H1 (cell line): ENCODE results near the gene LMNB1. TPM values are rescaled to one million over a fixed set of nuclear protein-coding genes. Genes with fewer than 3 reads are reported as not detected.
A peak's percentile ranks its signal among the peaks of the same experiment; 100 is the strongest.

ENCODE experiments used
- CTCF ChIA-PET: fragments of 300-600 bp; sonication (Branson Sonifier 250); formaldehyde crosslinking; loops from one replicate; lab custom pipeline; 2021; ENCODE audit not compliant: partially characterized antibody; lab: Charles Lee
- POLR2A ChIA-PET: fragments of 300-600 bp; sonication (Branson Sonifier 250); formaldehyde crosslinking; loops from one replicate; lab custom pipeline; 2021; ENCODE audit warnings: inconsistent platforms; ENCODE audit not compliant: partially characterized antibody; lab: Charles Lee
- DNase-seq, 2 experiments: peaks; one replicate each; pipeline versions ENCODE4 v3.0.0 to v3.0.0-alpha.2; 2010 to 2022; ENCODE audit warnings: low spot score in 2 of 2, low read depth in 1 of 2, mixed read lengths in 1 of 2
- FAIRE-seq: peaks from 2 replicates; lab custom pipeline; 2011; peaks lifted over from hg19 to GRCh38; lab: Jason Lieb, UNC
- H2AFZ ChIP-seq: 2 replicates; pipeline ENCODE4 v1.8.1; 2012; ENCODE audit warnings: low read length, inconsistent platforms
- H2AK5ac ChIP-seq: 2 replicates; pipeline ENCODE4 v1.6.1; 2013; ENCODE audit warnings: low read depth, low read length
- H2BK120ac ChIP-seq: replicated peaks from 2 replicates; pipeline ENCODE3; 2013; ENCODE audit warnings: low read depth, low read length, inconsistent platforms
- H2BK12ac ChIP-seq: 2 replicates; pipeline ENCODE4 v1.6.1; 2013; ENCODE audit warnings: low read depth, low read length
- H2BK15ac ChIP-seq: 2 replicates; pipeline ENCODE4 v1.6.1; 2013; ENCODE audit warnings: low read length
- H2BK20ac ChIP-seq: 2 replicates; pipeline ENCODE4 v1.6.1; 2013; ENCODE audit warnings: low read length
- H2BK5ac ChIP-seq: 2 replicates; pipeline ENCODE4 v1.6.1; 2013; ENCODE audit warnings: low read depth, low read length
- H3K14ac ChIP-seq: 2 replicates; pipeline ENCODE4 v1.6.1; 2013; ENCODE audit warnings: inconsistent platforms; ENCODE audit not compliant: insufficient read length
- H3K18ac ChIP-seq: 2 replicates; pipeline ENCODE4 v1.6.1; 2013; ENCODE audit warnings: low read length; ENCODE audit errors: extremely low read depth
- H3K23ac ChIP-seq: 2 replicates; pipeline ENCODE4 v1.6.1; 2013; ENCODE audit warnings: inconsistent platforms; ENCODE audit not compliant: insufficient read length
- H3K23me2 ChIP-seq: 2 replicates; pipeline ENCODE4 v1.6.1; 2013; ENCODE audit warnings: low read depth, low read length
- H3K27ac ChIP-seq: 2 replicates; pipeline ENCODE4 v1.6.1; 2011; ENCODE audit warnings: low read depth, low read length, inconsistent platforms
- H3K27me3 ChIP-seq, 4 experiments: replicated peaks in 1 of 4; 1 replicate in 1 of 4; 2 replicates in 3 of 4; pipeline versions ENCODE4 v1.6.1 to v1.8.1; 2011 to 2013; ENCODE audit warnings: low read length in 3 of 4, mild to moderate bottlenecking in 3 of 4, inconsistent platforms in 2 of 4, mixed read lengths in 2 of 4, moderate library complexity in 1 of 4; ENCODE audit not compliant: control insufficient read depth in 3 of 4, insufficient read depth in 3 of 4; ENCODE audit errors: extremely low read depth in 1 of 4
- H3K36me3 ChIP-seq, 4 experiments: 2 replicates each; pipeline versions ENCODE4 v1.6.1 to v1.8.1; 2011 to 2013; ENCODE audit warnings: mild to moderate bottlenecking in 4 of 4, low read length in 3 of 4, moderate library complexity in 2 of 4, control low read depth in 1 of 4, inconsistent platforms in 1 of 4; ENCODE audit not compliant: insufficient read depth in 4 of 4, control insufficient read depth in 2 of 4
- H3K4ac ChIP-seq: replicated peaks from 2 replicates; pipeline ENCODE3; 2013; ENCODE audit warnings: low read length, low read depth, mixed read lengths, inconsistent platforms; ENCODE audit not compliant: insufficient read length
- H3K4me1 ChIP-seq, 4 experiments: replicated peaks in 1 of 4; 1 replicate in 1 of 4; 2 replicates in 3 of 4; pipeline versions ENCODE4 v1.6.1 to v1.8.1; 2011 to 2013; ENCODE audit warnings: low read length in 3 of 4, inconsistent platforms in 2 of 4, mixed read lengths in 1 of 4; ENCODE audit not compliant: insufficient read depth in 4 of 4, control insufficient read depth in 3 of 4
- H3K4me2 ChIP-seq, 2 experiments: 2 replicates each; pipeline versions ENCODE4 v1.6.1 to v1.8.1; 2011 to 2013; ENCODE audit warnings: low read depth in 2 of 2, low read length in 2 of 2, control low read depth in 1 of 2, inconsistent platforms in 1 of 2, mild to moderate bottlenecking in 1 of 2; ENCODE audit not compliant: insufficient read depth in 1 of 2
- H3K4me3 ChIP-seq, 4 experiments: fragments of 200-600, 300-600 bp in 1 of 4; sonication (generic), shearing (Covaris generic), sonication (Bioruptor Twin) in 1 of 4; 2 replicates each; pipeline versions ENCODE4 v1.5.1 to v1.8.1; 2011 to 2016; ENCODE audit warnings: low read length in 4 of 4, low read depth in 3 of 4, control low read depth in 2 of 4, inconsistent platforms in 2 of 4, mild to moderate bottlenecking in 2 of 4, mixed read lengths in 1 of 4, moderate library complexity in 1 of 4; ENCODE audit not compliant: insufficient read depth in 2 of 4; ENCODE audit errors: extremely low read depth in 1 of 4
- H3K56ac ChIP-seq: replicated peaks from 2 replicates; pipeline ENCODE3; 2013; ENCODE audit warnings: low read depth, mild to moderate bottlenecking, mixed read lengths, low read length, inconsistent platforms; ENCODE audit not compliant: insufficient read length
- H3K79me1 ChIP-seq: 2 replicates; pipeline ENCODE4 v1.6.1; 2013; ENCODE audit warnings: low read depth, low read length, control low read depth
- H3K79me2 ChIP-seq, 2 experiments: 2 replicates each; pipeline versions ENCODE4 v1.6.1 to v1.8.1; 2012 to 2013; ENCODE audit warnings: low read length in 2 of 2, mild to moderate bottlenecking in 2 of 2, inconsistent platforms in 1 of 2; ENCODE audit not compliant: insufficient read depth in 2 of 2, control insufficient read depth in 1 of 2
- H3K9ac ChIP-seq, 4 experiments: replicated peaks in 1 of 4; 1 replicate in 1 of 4; 2 replicates in 3 of 4; pipeline versions ENCODE4 v1.6.1 to v1.8.1; 2011 to 2013; ENCODE audit warnings: low read depth in 3 of 4, low read length in 3 of 4, control low read depth in 2 of 4, mild to moderate bottlenecking in 2 of 4, moderate library complexity in 2 of 4, inconsistent platforms in 1 of 4; ENCODE audit errors: extremely low read depth in 1 of 4
- H3K9me3 ChIP-seq, 2 experiments: 2 replicates each; pipeline versions ENCODE4 v1.6.1 to v1.8.1; 2012 to 2013; ENCODE audit warnings: mild to moderate bottlenecking in 2 of 2, moderate library complexity in 2 of 2, control low read depth in 1 of 2, inconsistent platforms in 1 of 2, low read depth in 1 of 2, low read length in 1 of 2, mixed read lengths in 1 of 2; ENCODE audit not compliant: insufficient read depth in 2 of 2
- H4K20me1 ChIP-seq, 2 experiments: replicated peaks in 1 of 2; 2 replicates each; pipeline versions ENCODE3 to v1.8.1; 2011 to 2013; ENCODE audit warnings: inconsistent platforms in 2 of 2, low read length in 2 of 2, mild to moderate bottlenecking in 1 of 2; ENCODE audit not compliant: insufficient read depth in 2 of 2, control insufficient read depth in 1 of 2
- H4K5ac ChIP-seq: 2 replicates; pipeline ENCODE4 v1.6.1; 2013; ENCODE audit warnings: low read length, low read depth, mixed read lengths, inconsistent platforms; ENCODE audit not compliant: insufficient read length
- H4K8ac ChIP-seq: 2 replicates; pipeline ENCODE4 v1.8.0; 2013; ENCODE audit warnings: mild to moderate bottlenecking, moderate library complexity, low read length, inconsistent platforms; ENCODE audit not compliant: insufficient read depth; ENCODE audit errors: extremely low read depth
- H4K91ac ChIP-seq: replicated peaks from 2 replicates; pipeline ENCODE3; 2013; ENCODE audit warnings: low read length, mixed read lengths, inconsistent platforms; ENCODE audit not compliant: insufficient read length
- MAX ChIP-seq: IDR thresholded peaks from 2 replicates; pipeline ENCODE4 v1.6.1; 2012; ENCODE audit warnings: inconsistent platforms
- WGBS, 2 experiments: shearing (Covaris generic) in 1 of 2; methylation state at CpG; one replicate each; pipeline versions ENCODE4 v1.1.6 to v1.1.7; 2013 to 2015; ENCODE audit warnings: low lambda C conversion rate in 2 of 2, mixed read lengths in 2 of 2, inconsistent platforms in 1 of 2, low coverage in 1 of 2, missing lambda C conversion rate in 1 of 2; ENCODE audit not compliant: insufficient replicate concordance in 2 of 2, insufficient coverage in 1 of 2, insufficient read length in 1 of 2; ENCODE audit errors: extremely low coverage in 1 of 2, missing lambda C conversion rate in 1 of 2; 5-methylcytosine and 5-hydroxymethylcytosine counted together
- polyA plus RNA-seq, 7 experiments: library from polyadenylated mRNA; depleted of rRNA in 3 of 7; stranded (reverse) in 5 of 7; unstranded in 2 of 7; fragments of >200 nt in 5 of 7; fragments of 200-250 nt in 2 of 7; gene quantifications; 1 replicate in 5 of 7; 2 replicates in 1 of 7; 4 replicates in 1 of 7; pipeline versions ENCODE4 v1.2.1 to v1.2.3, GENCODE V29; 2011 to 2013; ENCODE audit warnings: missing spikeins in 2 of 7, mixed read lengths in 2 of 7
- total RNA-seq: library from RNA; stranded (reverse); fragmentation: NEBNext Ultra II Directional; extraction: Animal tissue kit (Norgen Biotek cat#: 25700); gene quantifications from 2 replicates; pipeline ENCODE4 v1.2.1, GENCODE V29; 2021

LMNB1 gene
- total and polyA plus RNA-seq, 2 of the 8 experiments (the other 6 are each of a cell fraction or from before 2014, with no cell fraction given), result 73.5 to 225 TPM

- Histone ChIP-seq H3K9me3 (no peaks in the 10 kb centered on the region), H2BK15ac (no peak overlapping the region; the same call in 1 of the 2 replicates), H3K27ac (no peak overlapping the region), H2BK120ac (no peak overlapping the region), H3K9ac (no peak overlapping the region), H3K4me1 (peaks cover 0 to 7% (median 3%) of the 10 kb centered on the region in 4 experiments; a peak in 3 of 7 replicates), H3K4ac (no peak overlapping the region), H2BK5ac (peak overlapping the region; percentile 52; the same call in 1 of the 2 replicates), H4K5ac (no peak overlapping the region), H3K18ac (no peak overlapping the region), H3K23ac (no peak overlapping the region), H4K8ac (no peak overlapping the region), H3K4me3 (no peak overlapping the region), H3K36me3 (no peaks in the 10 kb centered on the region), H3K27me3 (no peaks in the 10 kb centered on the region), H2BK20ac (no peak overlapping the region), H4K91ac (no peak overlapping the region), H3K4me2 (no peak overlapping the region), H4K20me1 (no peaks in the 10 kb centered on the region), H3K56ac (peak overlapping the region; percentile 25), H2AFZ (peak overlapping the region; percentile 43; the same call in 1 of the 2 replicates), H2BK12ac (peak overlapping the region; percentile 92; the same call in 1 of the 2 replicates), H3K23me2 (no peaks in the 10 kb centered on the region; the same call in 1 of the 2 replicates), H2AK5ac (0 out of 2 replicates have a peak overlapping the region, but pooled peaks have one; percentile 20), H3K79me1 (no peaks in the 10 kb centered on the region), H3K14ac (no peak overlapping the region), H3K79me2 (no peaks in the 10 kb centered on the region)
- FAIRE-seq (no peak), DNase-seq (no peak)
- WGBS, 2 experiments, result 89% methylated on average over 7 of the region's 7 CpGs; no CpG with 5 or more reads in 1 of the 2 experiments
- TF ChIP-seq MAX, result no peak
- CTCF ChIA-PET, result interaction anchor here (1.6 to 2.4 kb wide), 3 partner anchors 11 to 40 kb away, joined by 3 to 5 read pairs (median 5); no protein-coding TSS in a partner anchor
- POLR2A ChIA-PET, result interaction anchor here (0.6 to 1.4 kb wide), 5 partner anchors 15 to 175 kb away, joined by 3 to 8 read pairs (median 3); partner anchors contain the start of gene LMNB1
Measured at GRCh38 chr5:126745259-126745992, 31.5 kb upstream of the LMNB1 start.
